NCI-H345 treated with DMSO at 0.1 percent for 48 hours (cell line): ENCODE results near the gene FHIP2A.
"Not testable (repeated sequence)": the region's sequence is repeated elsewhere in the genome, so short reads cannot be mapped to it uniquely, and the experiment has no call there.

Source experiments
- DNase-seq: peaks from one replicate; lab custom pipeline; 2025; ENCODE audit not compliant: unreplicated experiment; lab: John Stamatoyannopoulos, UW

FHIP2A gene

GRCh38 chr10:114856544-114857287, 35.1 kb downstream of the FHIP2A start:
- no peak for DNase-seq

GRCh38 chr10:114857288-114857565, 35.6 kb downstream of the FHIP2A start:
- DNase-seq = not testable (repeated sequence)

- no peak for DNase-seq
These were observed 36.5 kb downstream of the FHIP2A start for GRCh38 chr10:114857922-114858629.

- no peak for DNase-seq
These were observed 37.6 kb downstream of the FHIP2A start for GRCh38 chr10:114859222-114859621.

GRCh38 chr10:114862456-114862855, 40.9 kb downstream of the FHIP2A start:
- no peak for DNase-seq

GRCh38 chr10:114867365-114867764, 45.8 kb downstream of the FHIP2A start:
- no peak for DNase-seq

- no peak for DNase-seq
These were observed 47.4 kb downstream of the FHIP2A start for GRCh38 chr10:114868870-114869519.

- no peak for DNase-seq
These were observed 47.9 kb downstream of the FHIP2A start for GRCh38 chr10:114869520-114869892.

- no peak for DNase-seq
These were observed 48.9 kb downstream of the FHIP2A start for GRCh38 chr10:114870486-114870885.

GRCh38 chr10:114871379-114871778, 49.8 kb downstream of the FHIP2A start:
- no peak for DNase-seq
